GM23338 (cell line): Measurements from ENCODE around the gene CDH4.

Experiments
- EZH2 ChIP-seq: fragments of 200-600 bp; sonication (generic); IDR thresholded peaks from one replicate; pipeline ENCODE4 v1.8.0; 2017; ENCODE audit warnings: antibody characterized with exemption, mild to moderate bottlenecking, low read depth; ENCODE audit not compliant: unreplicated experiment
- POLR2AphosphoS5 ChIP-seq: IDR thresholded peaks from 2 replicates; pipeline ENCODE4 v1.6.1; 2016; ENCODE audit warnings: antibody characterized with exemption, low read depth
- REST ChIP-seq: IDR thresholded peaks from one replicate; pipeline ENCODE4 v1.6.1; 2018; ENCODE audit warnings: antibody characterized with exemption; ENCODE audit not compliant: unreplicated experiment

GRCh38 chr20:61649105-61649859 is 397.2 kb downstream of the CDH4 start:
- no peak for TF ChIP-seq REST
- no peak for TF ChIP-seq EZH2
- no peak for TF ChIP-seq POLR2AphosphoS5
